AG09319 (cell line): Measurements from ENCODE around the gene AMMECR1.

Experiments
- DNase-seq: peaks from one replicate; pipeline ENCODE4 v3.0.0-alpha.2; 2010; ENCODE audit warnings: low read depth; ENCODE audit errors: extremely low read depth
- TF ChIP-seq, protein P1 (sequence below): IDR thresholded peaks from 2 replicates; pipeline ENCODE4 v1.5.1; 2011; ENCODE audit warnings: low read depth, mild to moderate bottlenecking, inconsistent platforms, low read length, moderate library complexity

Gene AMMECR1

GRCh38 chrX:110320381-110320987 lies 2.6 kb upstream of the AMMECR1 start:
- no peak for DNase-seq
- TF ChIP-seq, protein P1, sequence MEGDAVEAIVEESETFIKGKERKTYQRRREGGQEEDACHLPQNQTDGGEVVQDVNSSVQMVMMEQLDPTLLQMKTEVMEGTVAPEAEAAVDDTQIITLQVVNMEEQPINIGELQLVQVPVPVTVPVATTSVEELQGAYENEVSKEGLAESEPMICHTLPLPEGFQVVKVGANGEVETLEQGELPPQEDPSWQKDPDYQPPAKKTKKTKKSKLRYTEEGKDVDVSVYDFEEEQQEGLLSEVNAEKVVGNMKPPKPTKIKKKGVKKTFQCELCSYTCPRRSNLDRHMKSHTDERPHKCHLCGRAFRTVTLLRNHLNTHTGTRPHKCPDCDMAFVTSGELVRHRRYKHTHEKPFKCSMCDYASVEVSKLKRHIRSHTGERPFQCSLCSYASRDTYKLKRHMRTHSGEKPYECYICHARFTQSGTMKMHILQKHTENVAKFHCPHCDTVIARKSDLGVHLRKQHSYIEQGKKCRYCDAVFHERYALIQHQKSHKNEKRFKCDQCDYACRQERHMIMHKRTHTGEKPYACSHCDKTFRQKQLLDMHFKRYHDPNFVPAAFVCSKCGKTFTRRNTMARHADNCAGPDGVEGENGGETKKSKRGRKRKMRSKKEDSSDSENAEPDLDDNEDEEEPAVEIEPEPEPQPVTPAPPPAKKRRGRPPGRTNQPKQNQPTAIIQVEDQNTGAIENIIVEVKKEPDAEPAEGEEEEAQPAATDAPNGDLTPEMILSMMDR: no peak

DNA sequence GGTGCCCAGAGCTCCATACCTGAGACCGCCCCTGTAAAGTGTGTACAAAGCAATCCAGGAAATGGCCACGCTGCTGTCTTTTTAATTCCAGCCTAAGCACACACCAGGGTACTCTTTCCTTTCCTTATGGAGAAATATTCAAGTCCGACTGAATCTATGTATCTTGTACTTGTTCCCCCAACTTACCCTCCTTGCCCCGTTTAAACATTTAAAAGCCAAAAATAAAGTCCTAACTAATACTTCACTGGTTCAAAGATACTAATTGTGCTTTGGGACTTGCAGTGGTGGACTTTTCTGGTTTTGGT lies 731 bp upstream of the AMMECR1 start:
- TF ChIP-seq, protein P1: no peak
- DNase-seq: no peak

DNA sequence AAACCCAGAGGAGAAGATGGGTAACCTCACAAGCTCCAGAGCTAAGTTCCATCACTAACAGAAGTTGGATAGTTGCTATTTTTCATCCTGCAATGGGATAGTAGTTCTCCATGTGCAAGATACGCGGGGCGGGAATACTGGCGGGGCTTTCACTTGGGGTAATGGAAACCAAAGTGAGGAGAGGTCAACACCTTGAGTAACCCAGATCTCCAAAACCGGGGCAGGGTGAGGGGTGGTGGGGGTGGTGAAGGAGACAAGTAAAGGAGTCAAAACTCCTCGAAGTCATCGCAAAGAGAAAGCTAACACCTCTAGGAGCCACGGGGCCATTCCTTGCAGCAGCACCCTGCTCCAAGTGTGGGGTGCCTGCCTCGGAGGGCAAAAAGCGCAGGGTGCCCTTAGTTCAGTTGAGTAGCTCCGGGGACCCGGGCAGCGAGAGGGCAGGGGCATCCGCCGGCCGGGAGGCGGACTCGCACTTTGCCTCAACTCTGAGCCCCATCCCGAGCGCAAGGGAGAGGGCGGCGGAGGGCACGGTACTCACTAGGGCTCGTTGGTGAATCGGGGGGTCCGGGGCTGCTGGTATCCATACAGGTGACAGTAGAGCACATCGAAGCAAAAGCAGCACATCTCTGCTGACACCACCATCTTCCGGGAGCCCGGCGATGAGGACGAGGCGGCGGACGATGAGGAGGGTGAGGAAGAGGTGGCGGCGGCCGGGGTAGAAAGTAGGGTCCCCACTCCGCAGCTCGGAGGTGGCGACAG lies 645 bp downstream of the AMMECR1 start:
- no peak for DNase-seq
- TF ChIP-seq, protein P1: no peak

- DNase-seq: no peak
- TF ChIP-seq, protein P1: no peak
These were observed 1.4 kb downstream of the AMMECR1 start for GRCh38 chrX:110316351-110317060.

- no peak for DNase-seq
- TF ChIP-seq, protein P1: no peak
These were observed 2.3 kb downstream of the AMMECR1 start for GRCh38 chrX:110315551-110315950.

GRCh38 chrX:110311437-110312230 lies 6.3 kb downstream of the AMMECR1 start:
- no peak for DNase-seq

More at GRCh38 chrX:110311437-110312230, 6.3 kb downstream of the AMMECR1 start:
- TF ChIP-seq, protein P1: no peak
